K562 (cell line): ENCODE measurements around the gene UBE2C. TPM values are rescaled to one million over a fixed set of nuclear protein-coding genes. Genes with fewer than 3 reads are reported as not detected.

ENCODE experiments used
- NONO ChIP-seq, 2 experiments: fragments of 200-400 bp in 1 of 2; fragments of 450-650 bp in 1 of 2; formaldehyde crosslinking in 1 of 2; IDR thresholded peaks; 2 replicates each; pipeline ENCODE4 v1.6.1; 2017; ENCODE audit warnings: low read depth in 2 of 2, mild to moderate bottlenecking in 2 of 2, moderate library complexity in 2 of 2, low read length in 1 of 2
- NR3C1 ChIP-seq: sonication (generic); formaldehyde crosslinking; IDR thresholded peaks from 2 replicates; pipeline ENCODE4 v1.8.1; 2022; ENCODE audit warnings: missing genetic modification reagents
- PHF21A ChIP-seq: fragments of 450-650 bp; IDR thresholded peaks from 2 replicates; pipeline ENCODE4 v1.6.1; 2017; ENCODE audit warnings: low read depth, borderline replicate concordance
- TEAD4 ChIP-seq, 2 experiments: sonication (generic) in 1 of 2; formaldehyde crosslinking in 1 of 2; IDR thresholded peaks; 2 replicates each; pipeline versions ENCODE4 v1.6.1 to v1.8.0; 2012 to 2022; ENCODE audit warnings: borderline replicate concordance in 1 of 2, inconsistent platforms in 1 of 2, low read length in 1 of 2, mild to moderate bottlenecking in 1 of 2, missing genetic modification reagents in 1 of 2
- TRIM24 ChIP-seq, 2 experiments: fragments of 450-650 bp; IDR thresholded peaks; 2 replicates each; pipeline ENCODE4 v1.6.1; 2016
- ZNF507 ChIP-seq: conservative IDR thresholded peaks from 2 replicates; pipeline ENCODE4 v1.6.1; 2017; ENCODE audit warnings: missing genetic modification characterization, missing compliant biosample characterization
- ZNF586 ChIP-seq: fragments of 450-650 bp; formaldehyde crosslinking; conservative IDR thresholded peaks from 2 replicates; pipeline ENCODE4 v1.4.0; 2020; ENCODE audit warnings: mild to moderate bottlenecking, moderate library complexity
- polyA plus RNA-seq, 8 experiments: library from polyadenylated mRNA; depleted of rRNA in 4 of 8; stranded (reverse) in 5 of 8; unstranded in 3 of 8; fragments of >200 nt; fragmentation: Nextera tagmentation in 2 of 8; fragmentation: Illumina TruSeq in 1 of 8; extraction: Ambion mirVana in 2 of 8; extraction: Trizol in 1 of 8; gene quantifications; 2 replicates each; pipeline versions ENCODE4 v1.2.1 to v1.2.3, GENCODE V29; 2011 to 2014; ENCODE audit warnings: inconsistent platforms in 1 of 8, missing spikeins in 1 of 8
- total RNA-seq, 7 experiments: library from RNA; depleted of rRNA in 6 of 7; stranded (reverse); fragments of >200 nt in 6 of 7; fragmentation: Illumina TruSeq in 2 of 7; extraction: Trizol in 2 of 7; gene quantifications; 2 replicates each; pipeline versions ENCODE4 v1.2.1 to v1.2.3, GENCODE V29; 2011 to 2021; ENCODE audit warnings: low replicate concordance in 1 of 7
- TF ChIP-seq, protein P1 (sequence below): fragments of 450-650 bp; IDR thresholded peaks from 2 replicates; pipeline ENCODE4 v1.6.1; 2016; ENCODE audit warnings: mild to moderate bottlenecking, moderate library complexity
- TF ChIP-seq, protein P2 (sequence below): fragments of 200-800 bp; sonication (Bioruptor generic); IDR thresholded peaks from 2 replicates; pipeline ENCODE4 v1.6.1; 2017; ENCODE audit warnings: missing genetic modification characterization, missing compliant biosample characterization

UBE2C gene
- total and polyA plus RNA-seq, 9 of the 15 experiments (the other 6 are each of a cell fraction or from before 2014, with no cell fraction given): 0.51 to 1.6 (median 0.69) TPM

DNA sequence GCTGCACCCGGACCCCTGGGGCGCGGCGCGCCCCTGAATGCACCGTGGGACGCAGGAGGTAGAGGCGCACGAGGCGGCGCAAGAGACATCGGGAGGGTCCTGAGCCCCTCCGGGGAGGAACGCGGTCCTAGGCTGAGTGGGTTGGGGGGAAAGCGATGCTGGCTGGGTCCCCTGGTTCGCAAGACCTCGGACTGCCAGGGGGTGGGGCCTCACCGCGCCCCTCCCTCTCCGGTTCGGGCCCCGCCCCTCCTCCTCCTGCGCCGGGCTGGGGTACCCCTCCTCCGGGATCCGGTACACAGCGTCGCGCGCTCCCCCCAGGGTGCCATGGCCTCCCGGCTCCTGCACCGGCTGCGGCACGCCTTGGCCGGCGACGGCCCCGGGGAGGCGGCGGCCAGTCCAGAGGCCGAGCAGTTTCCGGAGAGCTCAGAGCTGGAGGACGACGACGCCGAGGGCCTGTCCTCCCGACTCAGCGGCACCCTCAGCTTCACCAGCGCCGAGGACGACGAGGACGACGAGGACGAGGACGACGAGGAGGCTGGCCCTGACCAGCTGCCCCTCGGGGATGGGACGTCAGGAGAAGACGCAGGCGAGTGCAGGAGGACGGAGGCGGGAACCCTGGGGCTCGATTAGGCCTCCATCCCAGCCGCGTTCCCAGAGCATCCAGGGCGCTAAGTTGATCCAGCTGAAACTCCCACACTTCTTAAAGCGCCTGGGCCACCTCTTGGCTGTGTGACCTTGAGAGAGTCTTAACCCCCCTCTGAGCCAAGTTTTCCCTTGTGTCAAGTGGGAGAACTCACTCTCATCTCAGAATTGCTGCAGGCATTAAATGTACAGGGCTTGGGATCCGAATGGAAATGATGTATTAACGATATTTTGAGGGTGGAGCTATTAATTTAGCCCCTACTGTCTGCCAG, 21.7 kb downstream of the UBE2C start (continued):
- TF ChIP-seq, protein P1, sequence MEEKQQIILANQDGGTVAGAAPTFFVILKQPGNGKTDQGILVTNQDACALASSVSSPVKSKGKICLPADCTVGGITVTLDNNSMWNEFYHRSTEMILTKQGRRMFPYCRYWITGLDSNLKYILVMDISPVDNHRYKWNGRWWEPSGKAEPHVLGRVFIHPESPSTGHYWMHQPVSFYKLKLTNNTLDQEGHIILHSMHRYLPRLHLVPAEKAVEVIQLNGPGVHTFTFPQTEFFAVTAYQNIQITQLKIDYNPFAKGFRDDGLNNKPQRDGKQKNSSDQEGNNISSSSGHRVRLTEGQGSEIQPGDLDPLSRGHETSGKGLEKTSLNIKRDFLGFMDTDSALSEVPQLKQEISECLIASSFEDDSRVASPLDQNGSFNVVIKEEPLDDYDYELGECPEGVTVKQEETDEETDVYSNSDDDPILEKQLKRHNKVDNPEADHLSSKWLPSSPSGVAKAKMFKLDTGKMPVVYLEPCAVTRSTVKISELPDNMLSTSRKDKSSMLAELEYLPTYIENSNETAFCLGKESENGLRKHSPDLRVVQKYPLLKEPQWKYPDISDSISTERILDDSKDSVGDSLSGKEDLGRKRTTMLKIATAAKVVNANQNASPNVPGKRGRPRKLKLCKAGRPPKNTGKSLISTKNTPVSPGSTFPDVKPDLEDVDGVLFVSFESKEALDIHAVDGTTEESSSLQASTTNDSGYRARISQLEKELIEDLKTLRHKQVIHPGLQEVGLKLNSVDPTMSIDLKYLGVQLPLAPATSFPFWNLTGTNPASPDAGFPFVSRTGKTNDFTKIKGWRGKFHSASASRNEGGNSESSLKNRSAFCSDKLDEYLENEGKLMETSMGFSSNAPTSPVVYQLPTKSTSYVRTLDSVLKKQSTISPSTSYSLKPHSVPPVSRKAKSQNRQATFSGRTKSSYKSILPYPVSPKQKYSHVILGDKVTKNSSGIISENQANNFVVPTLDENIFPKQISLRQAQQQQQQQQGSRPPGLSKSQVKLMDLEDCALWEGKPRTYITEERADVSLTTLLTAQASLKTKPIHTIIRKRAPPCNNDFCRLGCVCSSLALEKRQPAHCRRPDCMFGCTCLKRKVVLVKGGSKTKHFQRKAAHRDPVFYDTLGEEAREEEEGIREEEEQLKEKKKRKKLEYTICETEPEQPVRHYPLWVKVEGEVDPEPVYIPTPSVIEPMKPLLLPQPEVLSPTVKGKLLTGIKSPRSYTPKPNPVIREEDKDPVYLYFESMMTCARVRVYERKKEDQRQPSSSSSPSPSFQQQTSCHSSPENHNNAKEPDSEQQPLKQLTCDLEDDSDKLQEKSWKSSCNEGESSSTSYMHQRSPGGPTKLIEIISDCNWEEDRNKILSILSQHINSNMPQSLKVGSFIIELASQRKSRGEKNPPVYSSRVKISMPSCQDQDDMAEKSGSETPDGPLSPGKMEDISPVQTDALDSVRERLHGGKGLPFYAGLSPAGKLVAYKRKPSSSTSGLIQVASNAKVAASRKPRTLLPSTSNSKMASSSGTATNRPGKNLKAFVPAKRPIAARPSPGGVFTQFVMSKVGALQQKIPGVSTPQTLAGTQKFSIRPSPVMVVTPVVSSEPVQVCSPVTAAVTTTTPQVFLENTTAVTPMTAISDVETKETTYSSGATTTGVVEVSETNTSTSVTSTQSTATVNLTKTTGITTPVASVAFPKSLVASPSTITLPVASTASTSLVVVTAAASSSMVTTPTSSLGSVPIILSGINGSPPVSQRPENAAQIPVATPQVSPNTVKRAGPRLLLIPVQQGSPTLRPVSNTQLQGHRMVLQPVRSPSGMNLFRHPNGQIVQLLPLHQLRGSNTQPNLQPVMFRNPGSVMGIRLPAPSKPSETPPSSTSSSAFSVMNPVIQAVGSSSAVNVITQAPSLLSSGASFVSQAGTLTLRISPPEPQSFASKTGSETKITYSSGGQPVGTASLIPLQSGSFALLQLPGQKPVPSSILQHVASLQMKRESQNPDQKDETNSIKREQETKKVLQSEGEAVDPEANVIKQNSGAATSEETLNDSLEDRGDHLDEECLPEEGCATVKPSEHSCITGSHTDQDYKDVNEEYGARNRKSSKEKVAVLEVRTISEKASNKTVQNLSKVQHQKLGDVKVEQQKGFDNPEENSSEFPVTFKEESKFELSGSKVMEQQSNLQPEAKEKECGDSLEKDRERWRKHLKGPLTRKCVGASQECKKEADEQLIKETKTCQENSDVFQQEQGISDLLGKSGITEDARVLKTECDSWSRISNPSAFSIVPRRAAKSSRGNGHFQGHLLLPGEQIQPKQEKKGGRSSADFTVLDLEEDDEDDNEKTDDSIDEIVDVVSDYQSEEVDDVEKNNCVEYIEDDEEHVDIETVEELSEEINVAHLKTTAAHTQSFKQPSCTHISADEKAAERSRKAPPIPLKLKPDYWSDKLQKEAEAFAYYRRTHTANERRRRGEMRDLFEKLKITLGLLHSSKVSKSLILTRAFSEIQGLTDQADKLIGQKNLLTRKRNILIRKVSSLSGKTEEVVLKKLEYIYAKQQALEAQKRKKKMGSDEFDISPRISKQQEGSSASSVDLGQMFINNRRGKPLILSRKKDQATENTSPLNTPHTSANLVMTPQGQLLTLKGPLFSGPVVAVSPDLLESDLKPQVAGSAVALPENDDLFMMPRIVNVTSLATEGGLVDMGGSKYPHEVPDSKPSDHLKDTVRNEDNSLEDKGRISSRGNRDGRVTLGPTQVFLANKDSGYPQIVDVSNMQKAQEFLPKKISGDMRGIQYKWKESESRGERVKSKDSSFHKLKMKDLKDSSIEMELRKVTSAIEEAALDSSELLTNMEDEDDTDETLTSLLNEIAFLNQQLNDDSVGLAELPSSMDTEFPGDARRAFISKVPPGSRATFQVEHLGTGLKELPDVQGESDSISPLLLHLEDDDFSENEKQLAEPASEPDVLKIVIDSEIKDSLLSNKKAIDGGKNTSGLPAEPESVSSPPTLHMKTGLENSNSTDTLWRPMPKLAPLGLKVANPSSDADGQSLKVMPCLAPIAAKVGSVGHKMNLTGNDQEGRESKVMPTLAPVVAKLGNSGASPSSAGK: peak; percentile 48; the same call in 1 of the 2 replicates
- TF ChIP-seq, protein P2, sequence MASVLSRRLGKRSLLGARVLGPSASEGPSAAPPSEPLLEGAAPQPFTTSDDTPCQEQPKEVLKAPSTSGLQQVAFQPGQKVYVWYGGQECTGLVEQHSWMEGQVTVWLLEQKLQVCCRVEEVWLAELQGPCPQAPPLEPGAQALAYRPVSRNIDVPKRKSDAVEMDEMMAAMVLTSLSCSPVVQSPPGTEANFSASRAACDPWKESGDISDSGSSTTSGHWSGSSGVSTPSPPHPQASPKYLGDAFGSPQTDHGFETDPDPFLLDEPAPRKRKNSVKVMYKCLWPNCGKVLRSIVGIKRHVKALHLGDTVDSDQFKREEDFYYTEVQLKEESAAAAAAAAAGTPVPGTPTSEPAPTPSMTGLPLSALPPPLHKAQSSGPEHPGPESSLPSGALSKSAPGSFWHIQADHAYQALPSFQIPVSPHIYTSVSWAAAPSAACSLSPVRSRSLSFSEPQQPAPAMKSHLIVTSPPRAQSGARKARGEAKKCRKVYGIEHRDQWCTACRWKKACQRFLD (CRISPR knock-in tag): no peak
- TF ChIP-seq ZNF507 (tag) (no peak), PHF21A (no peak), TRIM24 (IDR thresholded peaks at IDR 0.05) (no peak), NONO (IDR thresholded peaks at IDR 0.05; ENCODE audit: low read depth in 2 of 2, low read length in 1 of 2) (no peak), NR3C1 (CRISPR knock-in tag) (no peak), ZNF586 (CRISPR knock-in tag) (no peak), TEAD4 (IDR thresholded peaks at IDR 0.05; ENCODE audit: low read length) (no peak), TEAD4 (CRISPR knock-in tag; IDR thresholded peaks at IDR 0.05; ENCODE audit: borderline replicate concordance) (no peak)
